Measurements from ENCODE around the gene SYNGAP1.
"Not testable (repeated sequence)": the region's sequence is repeated elsewhere in the genome, so short reads cannot be mapped to it uniquely, and the experiment has no call there.

Gene SYNGAP1

GRCh38 chr6:33477864-33478263, 58.0 kb downstream of the SYNGAP1 start:
- DNase-seq (ENCODE audit: low read depth) = no peak

- no peak for DNase-seq (ENCODE audit: low read depth)
Observed at GRCh38 chr6:33481192-33481591, 61.3 kb downstream of the SYNGAP1 start.

- DNase-seq (ENCODE audit: low read depth) = not testable (repeated sequence)
Observed at GRCh38 chr6:33482620-33483019, 62.8 kb downstream of the SYNGAP1 start.

- no peak for DNase-seq (ENCODE audit: low read depth)
Observed at GRCh38 chr6:33483678-33484077, 63.8 kb downstream of the SYNGAP1 start.

DNA sequence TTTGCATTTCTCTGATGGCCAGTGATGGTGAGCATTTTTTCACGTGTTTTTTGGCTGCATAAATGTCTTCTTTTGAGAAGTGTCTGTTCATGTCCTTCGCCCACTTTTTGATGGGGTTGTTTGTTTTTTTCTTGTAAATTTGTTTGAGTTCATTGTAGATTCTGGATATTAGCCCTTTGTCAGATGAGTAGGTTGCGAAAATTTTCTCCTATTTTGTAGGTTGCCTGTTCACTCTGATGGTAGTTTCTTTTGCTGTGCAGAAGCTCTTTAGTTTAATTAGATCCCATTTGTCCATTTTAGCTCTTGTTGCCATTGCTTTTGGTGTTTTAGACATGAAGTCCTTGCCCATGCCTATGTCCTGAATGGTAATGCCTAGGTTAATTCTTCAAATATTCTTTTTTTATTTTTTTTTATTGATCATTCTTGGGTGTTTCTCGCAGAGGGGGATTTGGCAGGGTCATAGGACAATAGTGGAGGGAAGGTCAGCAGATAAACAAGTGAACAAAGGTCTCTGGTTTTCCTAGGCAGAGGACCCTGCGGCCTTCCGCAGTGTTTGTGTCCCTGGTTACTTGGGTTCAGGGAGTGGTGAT, 64.9 kb downstream of the SYNGAP1 start:
- DNase-seq (ENCODE audit: low read depth) = not testable (repeated sequence)

DNA sequence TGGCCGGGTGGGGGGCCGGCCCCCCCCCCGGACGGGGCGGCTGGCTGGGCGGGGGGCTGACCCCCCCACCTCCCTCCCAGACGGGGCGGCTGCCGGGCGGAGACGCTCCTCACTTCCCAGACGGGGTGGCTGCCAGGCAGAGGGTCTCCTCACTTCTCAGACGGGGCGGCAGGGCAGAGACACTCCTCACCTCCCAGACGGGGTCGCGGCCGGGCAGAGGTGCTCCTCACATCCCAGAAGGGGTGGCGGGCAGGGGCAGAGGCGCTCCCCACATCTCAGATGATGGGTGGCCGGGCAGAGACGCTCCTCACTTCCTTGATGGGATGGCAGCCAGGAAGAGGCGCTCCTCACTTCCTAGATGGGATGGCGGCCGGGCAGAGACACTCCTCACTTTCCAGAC, 65.8 kb downstream of the SYNGAP1 start:
- not testable (repeated sequence) for DNase-seq (ENCODE audit: low read depth)

GRCh38 chr6:33488339-33488738, 68.5 kb downstream of the SYNGAP1 start:
- DNase-seq (ENCODE audit: low read depth) = no peak

- DNase-seq (ENCODE audit: low read depth) = no peak
Observed at GRCh38 chr6:33490198-33490597, 70.3 kb downstream of the SYNGAP1 start.

- no peak for DNase-seq (ENCODE audit: low read depth)
Observed at GRCh38 chr6:33490621-33491020, 70.8 kb downstream of the SYNGAP1 start.

- no peak for DNase-seq (ENCODE audit: low read depth)
Observed at GRCh38 chr6:33492093-33492492, 72.2 kb downstream of the SYNGAP1 start.

- no peak for DNase-seq (ENCODE audit: low read depth)
Observed at GRCh38 chr6:33497157-33497556, 77.3 kb downstream of the SYNGAP1 start.

- no peak for DNase-seq (ENCODE audit: low read depth)
Observed at GRCh38 chr6:33502486-33502885, 82.6 kb downstream of the SYNGAP1 start.

GRCh38 chr6:33504486-33504885, 84.6 kb downstream of the SYNGAP1 start:
- no peak for DNase-seq (ENCODE audit: low read depth)
